Mesodermal cell (in vitro differentiated cells): ENCODE measurements around the gene LYRM9.
"Not testable (repeated sequence)": the region's sequence is repeated elsewhere in the genome, so short reads cannot be mapped to it uniquely, and the experiment has no call there.

ENCODE experiments used
- H3K27ac ChIP-seq: 2 replicates; pipeline ENCODE4 v1.7.0; 2013; ENCODE audit warnings: mild to moderate bottlenecking, low read depth, low read length, moderate library complexity; ENCODE audit not compliant: severe bottlenecking
- H3K36me3 ChIP-seq: 2 replicates; pipeline ENCODE4 v1.7.1; 2013; ENCODE audit warnings: mild to moderate bottlenecking, low read length, moderate library complexity; ENCODE audit not compliant: control insufficient read depth, insufficient read depth
- H3K4me1 ChIP-seq: one replicate; pipeline ENCODE4 v1.7.1; 2013; ENCODE audit warnings: mild to moderate bottlenecking, low read length; ENCODE audit not compliant: insufficient read depth, control insufficient read depth, poor library complexity, severe bottlenecking
- H3K4me3 ChIP-seq: 2 replicates; pipeline ENCODE4 v1.7.0; 2013; ENCODE audit warnings: low read length, control low read depth, mild to moderate bottlenecking; ENCODE audit not compliant: insufficient read depth, poor library complexity, severe bottlenecking; ENCODE audit errors: extremely low read depth
- H3K9me3 ChIP-seq: 2 replicates; pipeline ENCODE4 v1.7.1; 2013; ENCODE audit warnings: mild to moderate bottlenecking, low read length, moderate library complexity; ENCODE audit not compliant: control insufficient read depth
- WGBS, 2 experiments: methylation state at CpG; one replicate each; pipeline ENCODE4 v1.1.5; 2013; ENCODE audit warnings: missing lambda C conversion rate in 2 of 2; ENCODE audit not compliant: insufficient coverage in 2 of 2; 5-methylcytosine and 5-hydroxymethylcytosine counted together

LYRM9 gene

GRCh38 chr17:27921077-27921476, 27.9 kb upstream of the LYRM9 start:
- Histone ChIP-seq H3K4me3 (no peak overlapping the region), H3K36me3 (no peaks in the 10 kb centered on the region), H3K27ac (no peak overlapping the region), H3K4me1 (no peaks in the 10 kb centered on the region), H3K9me3 (no peaks in the 10 kb centered on the region)
- WGBS, 2 experiments, result 77 to 92% methylated on average over 5 of the region's 5 CpGs

GRCh38 chr17:27920569-27920968, 27.4 kb upstream of the LYRM9 start:
- Histone ChIP-seq H3K4me3 (no peak overlapping the region), H3K4me1 (no peaks in the 10 kb centered on the region), H3K27ac (no peak overlapping the region), H3K9me3 (no peaks in the 10 kb centered on the region), H3K36me3 (no peaks in the 10 kb centered on the region)
- WGBS, 2 experiments, result 89 to 91% methylated on average over 3 of the region's 3 CpGs

GRCh38 chr17:27919079-27919478, 25.9 kb upstream of the LYRM9 start:
- Histone ChIP-seq H3K9me3 (no peaks in the 10 kb centered on the region), H3K4me1 (no peaks in the 10 kb centered on the region), H3K4me3 (no peak overlapping the region), H3K36me3 (no peaks in the 10 kb centered on the region), H3K27ac (no peak overlapping the region)
- WGBS, 2 experiments, result 71 to 75% methylated on average over 3 of the region's 7 CpGs

- WGBS, 2 experiments, result 100% methylated on average over 1 of the region's 1 CpG
- H3K9me3 ChIP-seq, result no peaks in the 10 kb centered on the region
- no peaks in the 10 kb centered on the region for H3K36me3 ChIP-seq
- H3K4me3 ChIP-seq, result no peak overlapping the region
- no peak overlapping the region for H3K27ac ChIP-seq
- no peaks in the 10 kb centered on the region for H3K4me1 ChIP-seq
Measured at GRCh38 chr17:27918498-27918897, 25.3 kb upstream of the LYRM9 start.

- no peaks in the 10 kb centered on the region for H3K9me3 ChIP-seq
- no peak overlapping the region for H3K4me3 ChIP-seq
- H3K27ac ChIP-seq, result no peak overlapping the region
- no peaks in the 10 kb centered on the region for H3K36me3 ChIP-seq
- no peaks in the 10 kb centered on the region for H3K4me1 ChIP-seq
- no CpG with 5 or more reads among the region's 1 CpG for WGBS, 2 experiments
Measured at GRCh38 chr17:27917000-27917399, 23.8 kb upstream of the LYRM9 start.

- Histone ChIP-seq H3K36me3 (no peaks in the 10 kb centered on the region), H3K27ac (no peak overlapping the region), H3K4me1 (no peaks in the 10 kb centered on the region), H3K4me3 (no peak overlapping the region), H3K9me3 (no peaks in the 10 kb centered on the region)
- 7 to 9% methylated on average over 4 to 5 of the region's 7 CpGs for whole genome bisulfite sequencing, 2 experiments
Measured at GRCh38 chr17:27915709-27916108, 22.5 kb upstream of the LYRM9 start.

DNA sequence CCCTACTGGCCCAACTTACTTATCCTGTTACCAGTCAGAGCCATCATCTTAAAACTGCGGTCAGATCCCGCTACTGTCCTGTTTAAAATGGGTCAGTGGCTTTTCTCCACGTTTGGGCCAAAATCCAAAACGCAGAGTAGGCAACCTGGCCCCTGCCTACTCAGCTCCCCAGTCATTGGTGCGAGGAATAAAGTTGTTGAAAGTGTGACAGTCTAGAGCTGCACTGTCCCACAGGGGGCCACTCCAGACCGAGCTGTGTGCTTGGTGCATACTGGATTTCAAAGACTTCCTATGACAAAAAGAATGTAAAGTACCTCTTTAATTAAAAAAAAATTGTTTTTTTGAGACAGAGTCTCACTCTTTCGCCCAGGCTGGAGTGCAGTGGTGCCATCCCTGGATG, 21.2 kb upstream of the LYRM9 start:
- 53 to 55% methylated on average over 2 to 3 of the region's 7 CpGs for WGBS, 2 experiments

GRCh38 chr17:27912964-27913363, 19.8 kb upstream of the LYRM9 start:
- H3K27ac ChIP-seq, result no peak overlapping the region
- no peaks in the 10 kb centered on the region for H3K4me1 ChIP-seq
- no peaks in the 10 kb centered on the region for H3K36me3 ChIP-seq
- 14 to 53% methylated on average over 1 to 2 of the region's 2 CpGs for WGBS, 2 experiments
- H3K9me3 ChIP-seq, result no peaks in the 10 kb centered on the region
- no peak overlapping the region for H3K4me3 ChIP-seq

More for the DNA sequence above, 21.2 kb upstream of the LYRM9 start:
- Histone ChIP-seq H3K27ac (no peak overlapping the region), H3K9me3 (no peaks in the 10 kb centered on the region), H3K36me3 (no peaks in the 10 kb centered on the region), H3K4me3 (no peak overlapping the region), H3K4me1 (no peaks in the 10 kb centered on the region)

GRCh38 chr17:27912299-27912698, 19.1 kb upstream of the LYRM9 start:
- H3K4me1 ChIP-seq, H3K36me3 ChIP-seq, H3K4me3 ChIP-seq, H3K27ac ChIP-seq, H3K9me3 ChIP-seq: not testable (repeated sequence)
- 83% methylated on average over 2 of the region's 3 CpGs; no CpG with 5 or more reads in 1 of the 2 experiments for WGBS, 2 experiments

DNA sequence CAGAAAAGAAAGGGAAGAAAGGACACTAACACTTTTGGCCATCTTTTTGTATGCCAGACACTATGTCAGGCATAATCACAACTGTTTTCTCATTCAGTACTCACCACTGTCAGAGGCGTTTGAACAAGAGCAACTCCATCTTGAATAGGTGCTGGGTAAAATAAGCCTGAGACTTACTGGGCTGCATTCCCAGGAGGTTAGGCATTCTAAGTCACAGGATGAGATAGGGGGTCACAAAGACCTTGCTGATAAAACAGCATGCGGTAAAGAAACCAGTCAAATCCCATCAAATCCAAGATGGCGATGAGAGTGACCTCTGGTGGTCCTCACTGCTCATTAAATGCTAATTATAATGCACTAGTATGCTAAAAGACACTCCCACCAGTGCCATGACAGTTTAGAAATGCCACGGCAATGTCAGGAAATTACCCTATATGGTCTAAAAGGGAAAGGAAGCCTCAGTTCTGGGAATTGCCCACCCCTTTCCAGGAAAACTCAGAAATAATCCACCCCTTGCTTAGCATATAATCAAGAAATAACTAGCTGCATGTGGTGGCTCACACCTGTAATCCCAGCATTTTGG, 14.9 kb upstream of the LYRM9 start:
- WGBS, 2 experiments, result 84% methylated on average over 3 of the region's 4 CpGs; no CpG with 5 or more reads in 1 of the 2 experiments
- no peak overlapping the region for H3K4me3 ChIP-seq

DNA sequence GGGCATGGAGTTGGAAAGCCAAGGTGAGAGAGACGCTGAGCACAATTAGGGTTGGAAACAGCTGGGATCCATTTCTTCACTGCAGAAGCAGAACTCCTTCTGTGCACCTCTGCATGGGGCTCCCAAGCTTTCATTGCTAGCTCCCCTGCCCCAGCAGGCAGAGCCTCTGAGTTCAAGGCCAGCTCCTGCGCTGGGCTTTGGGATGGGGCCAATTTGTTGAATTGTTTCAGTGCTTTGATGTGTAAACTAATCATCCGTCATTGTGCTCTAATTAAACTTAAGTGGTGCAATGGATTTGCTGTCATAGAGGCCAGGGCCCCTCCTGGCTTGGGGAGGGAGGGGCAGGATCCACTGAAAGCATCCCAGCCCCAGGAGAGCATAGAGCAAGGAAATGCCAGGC, 13.5 kb upstream of the LYRM9 start:
- Histone ChIP-seq H3K27ac (no peak overlapping the region), H3K4me1 (no peaks in the 10 kb centered on the region), H3K36me3 (no peaks in the 10 kb centered on the region), H3K9me3 (no peaks in the 10 kb centered on the region), H3K4me3 (no peak overlapping the region)
- WGBS, 2 experiments, result 56% methylated on average over 2 of the region's 3 CpGs; no CpG with 5 or more reads in 1 of the 2 experiments

More for the DNA sequence above, 14.9 kb upstream of the LYRM9 start:
- no peaks in the 10 kb centered on the region for H3K9me3 ChIP-seq
- no peaks in the 10 kb centered on the region for H3K36me3 ChIP-seq
- no peak overlapping the region for H3K27ac ChIP-seq
- H3K4me1 ChIP-seq, result no peaks in the 10 kb centered on the region
